ENCODE results near the gene COL20A1.

GRCh38 chr20:63330940-63331339 lies 38.0 kb downstream of the COL20A1 start:
- TF ChIP-seq EZH2phosphoT487 (IDR thresholded peaks at IDR 0.05; ENCODE audit: insufficient read depth, low read depth) (no peak), EZH2 (IDR thresholded peaks at IDR 0.05; ENCODE audit: insufficient read depth, poor library complexity, severe bottlenecking) (no peak)
